ENCODE data around the gene HSH2D.

DNA sequence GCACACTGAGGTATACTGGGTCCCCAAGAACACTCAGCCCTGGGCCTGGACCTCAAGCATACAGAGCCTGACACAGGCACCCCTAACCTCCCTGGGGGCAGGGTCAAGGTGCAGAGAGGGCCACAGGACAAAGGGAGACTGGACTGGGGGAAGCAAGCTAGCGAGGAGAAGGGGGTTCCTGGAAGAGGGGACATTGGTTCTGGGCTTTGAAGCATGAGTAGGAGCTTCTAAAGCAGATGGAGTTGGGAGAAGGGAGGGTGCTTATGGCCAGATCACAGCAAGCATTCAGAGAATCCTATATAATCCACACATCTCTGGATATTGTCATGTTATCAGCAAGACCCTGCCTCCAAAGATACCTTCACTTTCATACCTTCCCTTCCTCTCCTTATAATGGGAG, 26.6 kb downstream of the HSH2D start:
- TF ChIP-seq, protein P1, sequence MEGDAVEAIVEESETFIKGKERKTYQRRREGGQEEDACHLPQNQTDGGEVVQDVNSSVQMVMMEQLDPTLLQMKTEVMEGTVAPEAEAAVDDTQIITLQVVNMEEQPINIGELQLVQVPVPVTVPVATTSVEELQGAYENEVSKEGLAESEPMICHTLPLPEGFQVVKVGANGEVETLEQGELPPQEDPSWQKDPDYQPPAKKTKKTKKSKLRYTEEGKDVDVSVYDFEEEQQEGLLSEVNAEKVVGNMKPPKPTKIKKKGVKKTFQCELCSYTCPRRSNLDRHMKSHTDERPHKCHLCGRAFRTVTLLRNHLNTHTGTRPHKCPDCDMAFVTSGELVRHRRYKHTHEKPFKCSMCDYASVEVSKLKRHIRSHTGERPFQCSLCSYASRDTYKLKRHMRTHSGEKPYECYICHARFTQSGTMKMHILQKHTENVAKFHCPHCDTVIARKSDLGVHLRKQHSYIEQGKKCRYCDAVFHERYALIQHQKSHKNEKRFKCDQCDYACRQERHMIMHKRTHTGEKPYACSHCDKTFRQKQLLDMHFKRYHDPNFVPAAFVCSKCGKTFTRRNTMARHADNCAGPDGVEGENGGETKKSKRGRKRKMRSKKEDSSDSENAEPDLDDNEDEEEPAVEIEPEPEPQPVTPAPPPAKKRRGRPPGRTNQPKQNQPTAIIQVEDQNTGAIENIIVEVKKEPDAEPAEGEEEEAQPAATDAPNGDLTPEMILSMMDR (IDR thresholded peaks at IDR 0.05), result no peak
- TF ChIP-seq EZH2 (IDR thresholded peaks at IDR 0.05) (no peak), EZH2phosphoT487 (IDR thresholded peaks at IDR 0.05) (no peak)

All from neural progenitor cell (in vitro differentiated cells).